NOMO-1 (cell line): Measurements from ENCODE around the gene OLR1.

ENCODE experiments used
- DNase-seq, 2 experiments: peaks; one replicate each; lab custom pipeline; 2025; ENCODE audit not compliant: unreplicated experiment in 2 of 2; lab: John Stamatoyannopoulos, UW

The OLR1 gene

GRCh38 chr12:10191865-10192264 lies 19.9 kb upstream of the OLR1 start:
- no peak for DNase-seq

GRCh38 chr12:10190558-10191388 lies 18.8 kb upstream of the OLR1 start:
- DNase-seq: peak; percentile 39 to 71

- DNase-seq: no peak
These were observed 17.7 kb upstream of the OLR1 start for GRCh38 chr12:10189653-10190052.

- peak; percentile 30 to 34 for DNase-seq
These were observed 15.0 kb upstream of the OLR1 start for GRCh38 chr12:10186958-10187357.

- DNase-seq: peak; percentile 82 to 84
These were observed 14.4 kb upstream of the OLR1 start for GRCh38 chr12:10186299-10186698.

- DNase-seq: peak in 1 of 2 experiments; percentile 33
These were observed 12.4 kb upstream of the OLR1 start for GRCh38 chr12:10184261-10184843.

- DNase-seq: peak; percentile 44 to 78
These were observed 10.6 kb upstream of the OLR1 start for GRCh38 chr12:10182354-10183049.

- DNase-seq: no peak
These were observed 7.8 kb upstream of the OLR1 start for GRCh38 chr12:10179776-10180181.

GRCh38 chr12:10178821-10179220 lies 6.9 kb upstream of the OLR1 start, which contains the start of gene TMEM52B:
TMEM52B (plus strand) TSS chr12:10179032; CDS start chr12:10179575, 543 bp downstream.
- no peak for DNase-seq

GRCh38 chr12:10175846-10176636 lies 4.1 kb upstream of the OLR1 start:
- no peak for DNase-seq

- DNase-seq: no peak
These were observed 3.2 kb upstream of the OLR1 start for GRCh38 chr12:10174986-10175614.

- DNase-seq: peak; percentile 67 to 72
These were observed 1.7 kb downstream of the OLR1 start for GRCh38 chr12:10170216-10170615.

GRCh38 chr12:10169104-10169503 lies 2.8 kb downstream of the OLR1 start:
- DNase-seq: no peak

GRCh38 chr12:10167599-10167998 lies 4.3 kb downstream of the OLR1 start:
- DNase-seq: peak; percentile 76 to 97

- DNase-seq: no peak
These were observed 6.5 kb downstream of the OLR1 start for GRCh38 chr12:10165421-10165820.

GRCh38 chr12:10163084-10163483 lies 8.8 kb downstream of the OLR1 start:
- DNase-seq: peak in 1 of 2 experiments; percentile 79

GRCh38 chr12:10160617-10161385 lies 11.1 kb downstream of the OLR1 start:
- DNase-seq: peak; percentile 55 to 86

- peak; percentile 10 to 24 for DNase-seq
These were observed 12.7 kb downstream of the OLR1 start for GRCh38 chr12:10159280-10159679.

- no peak for DNase-seq
These were observed 13.5 kb downstream of the OLR1 start for GRCh38 chr12:10158406-10158805.
